Stomach (tissue), 4 donors: ENCODE data around the gene HAUS6.

Experiments
- POLR2A ChIP-seq, 4 donors: fragments of 450-650 bp; IDR thresholded peaks; one replicate each; pipeline ENCODE4 v1.6.1; 2016; ENCODE audit warnings: antibody characterized with exemption in 4 of 4, control low read depth in 2 of 4, mild to moderate bottlenecking in 1 of 4, moderate library complexity in 1 of 4
- POLR2AphosphoS5 ChIP-seq, 3 donors: sonication (generic); formaldehyde crosslinking; IDR thresholded peaks; one replicate each; pipeline ENCODE4 v1.6.1; 2016; ENCODE audit warnings: antibody characterized with exemption in 3 of 3
- TF ChIP-seq, protein P1 (sequence below), 7 experiments: fragments of 450-650 bp in 4 of 7; fragments of 200-600 bp in 3 of 7; sonication (generic) in 3 of 7; IDR thresholded peaks; one replicate each; pipeline ENCODE4 v1.5.1; 2016 to 2019; ENCODE audit warnings: antibody characterized with exemption in 7 of 7, control low read depth in 2 of 7, mild to moderate bottlenecking in 1 of 7

DNA sequence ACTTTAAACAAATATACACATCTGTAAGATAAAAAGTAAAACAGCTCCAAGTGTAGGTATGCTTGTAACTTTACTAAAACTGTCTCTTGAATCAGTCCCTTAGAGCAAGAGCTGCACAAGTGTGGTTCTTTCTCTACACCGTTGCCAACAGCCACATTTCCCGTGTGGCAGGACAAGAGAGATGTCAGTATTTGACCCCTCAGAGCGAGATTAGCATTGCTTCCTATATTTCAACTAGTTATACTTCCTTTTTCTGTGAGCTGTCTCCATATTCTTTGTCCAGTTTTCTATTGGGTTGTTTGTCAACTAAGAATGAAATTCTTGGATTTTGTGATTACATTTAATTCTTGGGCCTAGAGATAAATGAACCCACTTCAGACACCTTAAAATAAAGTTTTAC, 16.5 kb upstream of the HAUS6 start:
- TF ChIP-seq POLR2A (IDR thresholded peaks at IDR 0.05) (no peak), POLR2AphosphoS5 (IDR thresholded peaks at IDR 0.05) (no peak)
- TF ChIP-seq, protein P1, sequence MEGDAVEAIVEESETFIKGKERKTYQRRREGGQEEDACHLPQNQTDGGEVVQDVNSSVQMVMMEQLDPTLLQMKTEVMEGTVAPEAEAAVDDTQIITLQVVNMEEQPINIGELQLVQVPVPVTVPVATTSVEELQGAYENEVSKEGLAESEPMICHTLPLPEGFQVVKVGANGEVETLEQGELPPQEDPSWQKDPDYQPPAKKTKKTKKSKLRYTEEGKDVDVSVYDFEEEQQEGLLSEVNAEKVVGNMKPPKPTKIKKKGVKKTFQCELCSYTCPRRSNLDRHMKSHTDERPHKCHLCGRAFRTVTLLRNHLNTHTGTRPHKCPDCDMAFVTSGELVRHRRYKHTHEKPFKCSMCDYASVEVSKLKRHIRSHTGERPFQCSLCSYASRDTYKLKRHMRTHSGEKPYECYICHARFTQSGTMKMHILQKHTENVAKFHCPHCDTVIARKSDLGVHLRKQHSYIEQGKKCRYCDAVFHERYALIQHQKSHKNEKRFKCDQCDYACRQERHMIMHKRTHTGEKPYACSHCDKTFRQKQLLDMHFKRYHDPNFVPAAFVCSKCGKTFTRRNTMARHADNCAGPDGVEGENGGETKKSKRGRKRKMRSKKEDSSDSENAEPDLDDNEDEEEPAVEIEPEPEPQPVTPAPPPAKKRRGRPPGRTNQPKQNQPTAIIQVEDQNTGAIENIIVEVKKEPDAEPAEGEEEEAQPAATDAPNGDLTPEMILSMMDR (IDR thresholded peaks at IDR 0.05), result no peak
